ENCODE measurements around the gene RPS3.

Gene RPS3

GRCh38 chr11:75436806-75437205 lies 37.5 kb downstream of the RPS3 start:
- no peak for DNase-seq

DNA sequence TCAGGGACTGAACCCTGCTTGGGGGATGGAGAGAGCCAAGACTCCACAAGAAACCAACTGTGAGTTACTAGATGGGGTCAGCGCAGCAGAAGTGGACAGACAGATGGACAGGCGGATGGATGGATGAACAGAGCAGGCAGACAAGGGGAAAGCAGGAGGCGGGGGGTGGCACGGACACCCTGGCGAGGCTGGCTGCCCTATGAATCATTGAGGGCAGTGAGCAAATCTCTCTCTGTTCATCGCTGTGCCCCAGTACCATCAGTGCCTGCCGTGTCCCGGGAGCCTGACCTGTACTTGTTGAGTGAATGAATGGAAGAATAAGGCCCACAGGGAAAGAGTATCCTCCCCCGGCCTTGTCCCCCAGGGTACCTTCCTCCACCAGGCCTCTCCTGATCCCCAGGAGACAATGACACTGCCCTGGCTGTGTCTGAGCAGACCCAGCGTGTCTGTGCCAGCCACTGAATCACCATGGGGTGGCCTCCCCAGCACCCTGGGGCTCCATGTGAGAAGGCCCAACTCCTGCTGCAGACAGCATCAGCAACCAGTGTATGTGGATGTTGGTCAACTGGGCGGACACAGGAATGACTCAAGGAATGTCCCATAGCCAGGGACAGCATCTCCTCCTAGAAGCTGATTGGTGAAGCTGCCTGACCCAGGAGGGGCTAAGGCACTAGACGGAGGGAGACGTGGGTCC lies 38.8 kb downstream of the RPS3 start:
- no peak for DNase-seq

- no peak for DNase-seq
Measured at GRCh38 chr11:75439026-75439425, 39.7 kb downstream of the RPS3 start.

GRCh38 chr11:75439495-75440120 lies 40.3 kb downstream of the RPS3 start:
- no peak for DNase-seq

- no peak for DNase-seq
Measured at GRCh38 chr11:75440960-75441803, 41.9 kb downstream of the RPS3 start.

- no peak for DNase-seq
Measured at GRCh38 chr11:75441804-75442132, 42.5 kb downstream of the RPS3 start.

DNA sequence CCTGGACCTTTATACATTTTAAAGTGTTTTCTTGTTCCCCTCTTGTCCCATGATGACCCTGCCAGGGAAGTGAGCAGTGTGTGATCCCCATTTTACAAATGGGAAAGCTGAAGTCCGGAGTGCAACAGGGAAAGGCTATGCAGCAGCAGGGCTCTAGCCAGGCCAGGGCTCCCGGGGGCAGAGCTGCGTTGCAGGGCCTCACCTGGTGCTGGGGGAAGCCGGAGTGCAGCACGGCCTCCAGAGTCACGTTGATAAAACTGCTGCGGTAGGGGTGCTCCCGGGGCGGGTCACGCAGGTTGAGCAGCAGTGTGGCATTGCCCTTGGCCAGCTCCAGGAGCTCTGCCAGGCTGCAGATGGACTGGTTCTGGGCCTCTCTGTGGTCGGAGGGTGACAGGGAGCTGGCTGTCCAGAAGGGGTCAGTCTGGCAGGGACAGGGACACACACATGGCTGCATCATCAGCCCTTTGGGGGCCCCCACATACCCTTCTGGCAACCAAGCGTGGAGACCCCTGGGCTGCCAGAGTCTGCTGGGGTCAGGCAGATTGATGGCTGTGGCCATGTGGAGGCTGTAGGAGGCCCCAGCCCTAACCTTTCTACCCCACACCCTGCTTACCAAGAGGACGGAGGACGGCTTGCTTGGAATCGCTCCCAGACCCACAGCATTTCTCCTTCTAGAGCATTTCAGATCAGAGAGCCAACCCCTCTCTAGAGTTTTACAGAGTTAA lies 43.0 kb downstream of the RPS3 start:
- no peak for DNase-seq

GRCh38 chr11:75443043-75443442 lies 43.7 kb downstream of the RPS3 start:
- no peak for DNase-seq

DNA sequence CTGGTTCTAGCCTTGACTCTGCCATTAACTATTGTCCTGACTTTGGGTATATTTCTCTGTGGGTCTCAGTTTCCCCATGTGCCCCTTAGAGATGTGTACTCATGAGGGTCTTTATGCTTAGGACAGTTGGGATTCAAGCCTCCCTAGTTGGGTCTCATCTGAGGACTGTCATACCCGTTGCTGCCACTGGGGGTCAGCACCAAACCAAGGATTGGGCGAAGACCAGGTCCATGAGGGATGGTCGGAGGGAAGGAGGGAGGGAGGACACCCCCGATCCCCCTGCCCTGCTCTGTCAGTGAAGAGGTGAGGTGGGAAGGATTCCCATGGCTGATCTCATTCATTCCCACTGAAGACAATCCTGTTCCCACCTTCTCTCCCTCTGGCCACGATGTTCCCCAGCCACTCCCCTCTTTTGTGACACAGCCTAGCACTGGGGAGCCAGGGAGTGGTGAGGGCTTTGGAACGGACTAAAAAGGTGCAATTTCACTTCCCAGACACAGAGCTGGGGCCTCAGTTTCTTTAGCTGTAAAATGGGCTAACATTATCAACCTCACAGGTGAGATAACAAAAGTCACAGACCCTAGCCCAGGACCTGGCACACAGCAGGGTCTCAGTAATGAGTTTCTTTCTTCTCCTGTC lies 46.1 kb downstream of the RPS3 start:
- DNase-seq, result no peak

- no peak for DNase-seq
Measured at GRCh38 chr11:75447415-75447814, 48.1 kb downstream of the RPS3 start.

- no peak for DNase-seq
Measured at GRCh38 chr11:75449271-75449670, 50.0 kb downstream of the RPS3 start.

GRCh38 chr11:75449776-75450175 lies 50.5 kb downstream of the RPS3 start:
- no peak for DNase-seq

DNA sequence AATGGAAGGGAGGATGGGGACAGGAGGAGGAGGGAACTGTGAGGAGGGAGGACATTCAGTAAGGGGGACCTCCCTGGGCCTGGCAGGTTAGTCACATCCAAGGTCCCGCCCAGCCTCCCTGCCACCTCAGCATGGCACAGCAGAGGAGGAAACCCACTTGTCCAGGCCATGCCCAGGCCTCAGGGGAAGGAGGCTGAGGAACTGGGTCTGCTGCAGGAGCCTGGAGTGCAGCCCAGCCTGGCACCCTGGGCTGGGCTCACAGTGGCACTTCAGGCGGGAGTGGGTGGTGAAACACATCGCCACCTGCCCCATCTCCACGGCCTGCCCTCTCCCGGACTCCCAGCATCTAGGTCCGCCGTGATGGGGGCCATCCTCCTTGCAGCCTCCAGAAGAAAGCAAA lies 50.9 kb downstream of the RPS3 start:
- no peak for DNase-seq

- DNase-seq, result no peak
Measured at GRCh38 chr11:75450826-75451821, 51.8 kb downstream of the RPS3 start.

GRCh38 chr11:75453916-75454655 lies 54.8 kb downstream of the RPS3 start:
- DNase-seq, result no peak

GRCh38 chr11:75454987-75455386 lies 55.7 kb downstream of the RPS3 start:
- DNase-seq, result no peak
